ENCODE results near the gene DTWD2.

Gene DTWD2

GRCh38 chr5:118990582-118990981 lies 2.2 kb upstream of the DTWD2 start:
- no peak for TF ChIP-seq CTCF (IDR thresholded peaks at IDR 0.05)

DNA sequence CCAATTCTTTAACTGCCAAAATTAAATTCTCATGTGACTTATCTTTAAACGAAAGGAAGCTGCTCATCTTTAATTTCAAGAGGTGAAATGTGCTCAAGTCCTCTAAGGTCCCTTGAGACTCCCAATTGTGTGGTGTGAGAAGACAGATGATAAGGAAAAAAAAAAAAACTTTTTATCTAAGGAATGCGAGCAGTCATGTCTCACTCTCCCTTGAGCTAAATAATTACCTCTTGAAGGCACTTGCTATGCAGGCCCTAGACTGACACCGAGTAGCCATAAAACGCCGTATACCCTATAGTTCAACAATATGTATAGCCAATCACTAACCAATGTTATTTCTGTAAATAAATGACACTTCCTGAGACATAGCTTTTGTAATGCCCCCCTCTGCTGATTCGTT lies 1.5 kb upstream of the DTWD2 start:
- no peak for TF ChIP-seq CTCF (IDR thresholded peaks at IDR 0.05)

- no peak for TF ChIP-seq CTCF (IDR thresholded peaks at IDR 0.05)
Observed at GRCh38 chr5:118988866-118989180, 476 bp upstream of the DTWD2 start.

DNA sequence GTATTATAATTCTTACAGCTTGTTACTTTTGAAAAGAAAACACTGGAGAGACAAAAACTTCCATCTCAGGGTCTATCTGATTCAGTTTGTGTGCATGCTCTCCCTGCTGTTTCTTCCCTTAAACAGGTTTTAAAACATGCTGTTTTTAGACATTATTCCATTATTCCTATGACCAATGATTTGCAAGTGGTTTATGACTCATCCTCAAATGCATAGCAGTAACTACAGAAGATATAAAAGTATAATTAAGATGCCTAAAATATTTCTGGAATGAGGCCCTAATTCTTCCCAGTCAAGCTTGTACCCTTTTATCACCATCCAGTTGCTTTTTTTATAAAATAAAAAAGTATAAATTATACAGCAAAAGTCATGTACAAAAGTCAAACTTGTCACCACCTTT lies 3.7 kb downstream of the DTWD2 start:
- no peak for TF ChIP-seq CTCF (IDR thresholded peaks at IDR 0.05)

GRCh38 chr5:118981783-118982182 lies 6.6 kb downstream of the DTWD2 start:
- TF ChIP-seq CTCF (IDR thresholded peaks at IDR 0.05): no peak

DNA sequence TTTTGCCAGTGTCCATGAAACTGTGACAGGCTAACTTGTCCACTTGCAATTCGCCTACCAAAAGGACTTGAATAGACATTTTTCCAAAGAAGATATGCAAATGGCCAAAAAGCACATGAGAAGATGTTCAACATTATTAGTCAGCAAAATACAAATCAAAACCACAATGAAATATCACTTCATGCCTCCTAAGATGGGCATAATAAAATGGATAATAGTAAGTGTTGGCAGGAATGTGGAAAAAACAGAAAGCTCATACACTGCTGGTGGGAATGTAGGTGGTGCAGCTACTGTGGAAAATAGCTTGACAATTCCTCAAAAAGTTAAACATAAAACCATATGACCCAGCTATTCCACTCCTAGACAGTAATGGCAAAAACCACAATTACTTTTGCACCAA lies 7.9 kb downstream of the DTWD2 start:
- no peak for TF ChIP-seq CTCF (IDR thresholded peaks at IDR 0.05)

- no peak for TF ChIP-seq CTCF (IDR thresholded peaks at IDR 0.05)
Observed at GRCh38 chr5:118980017-118980416, 8.3 kb downstream of the DTWD2 start.

DNA sequence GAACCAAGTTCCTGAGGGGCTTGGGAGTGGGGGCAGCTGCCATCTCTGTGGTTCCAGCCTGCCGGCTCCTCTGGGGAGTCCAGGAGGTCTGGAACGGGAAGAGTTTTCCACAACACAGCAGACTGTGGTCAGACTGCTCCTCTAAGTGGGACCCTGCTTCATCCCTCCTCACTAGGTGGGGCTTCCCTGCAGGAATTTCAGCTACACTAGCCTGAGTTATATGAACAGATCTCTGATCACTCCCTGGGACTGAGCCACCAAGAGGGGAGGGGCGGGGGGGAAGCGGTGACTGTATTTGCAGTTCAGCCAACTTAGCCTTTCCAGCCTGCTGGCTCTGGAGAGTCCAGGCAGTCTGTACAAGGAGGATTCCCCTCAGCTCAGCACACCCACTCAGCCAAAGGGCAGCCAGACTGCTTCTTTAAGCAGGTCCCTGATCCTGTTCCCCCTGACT lies 19.4 kb downstream of the DTWD2 start:
- TF ChIP-seq CTCF (IDR thresholded peaks at IDR 0.05): no peak

Measured in LNCAP (cell line).